Endothelial cell of hepatic sinusoid (primary cell): ENCODE measurements around the gene GRIK2.
"Not testable (repeated sequence)": the region's sequence is repeated elsewhere in the genome, so short reads cannot be mapped to it uniquely, and the experiment has no call there.

Source experiments
- in situ Hi-C: cut with HindIII; loops from 2 replicates; pipeline ENCODE4 v1.10.0; 2017; ENCODE audit warnings: low sequenced_read_pairs

GRIK2 gene

GRCh38 chr6:101393251-101393828 lies at the start of gene GRIK2:
Gene GRIK2 (plus strand): TSS chr6:101393708.
- in situ Hi-C loops = no loop called here

GRCh38 chr6:101344885-101345284 lies 48.6 kb upstream of the GRIK2 start:
- in situ Hi-C loops = no loop called here

GRCh38 chr6:101348816-101349215 lies 44.7 kb upstream of the GRIK2 start:
- in situ Hi-C loops = no loop called here

- in situ Hi-C loops = not testable (repeated sequence)
Observed at GRCh38 chr6:101350631-101351030, 42.9 kb upstream of the GRIK2 start.

GRCh38 chr6:101351173-101351572 lies 42.3 kb upstream of the GRIK2 start:
- in situ Hi-C loops = no loop called here

GRCh38 chr6:101352316-101352715 lies 41.2 kb upstream of the GRIK2 start:
- in situ Hi-C loops = no loop called here

GRCh38 chr6:101365181-101365580 lies 28.3 kb upstream of the GRIK2 start:
- in situ Hi-C loops = no loop called here

- in situ Hi-C loops = no loop called here
Observed at GRCh38 chr6:101379926-101380325, 13.6 kb upstream of the GRIK2 start.

- in situ Hi-C loops = no loop called here
Observed at GRCh38 chr6:101380897-101381630, 12.4 kb upstream of the GRIK2 start.

GRCh38 chr6:101383747-101384146 lies 9.8 kb upstream of the GRIK2 start:
- in situ Hi-C loops = not testable (repeated sequence)

- in situ Hi-C loops = no loop called here
Observed at GRCh38 chr6:101386982-101387381, 6.5 kb upstream of the GRIK2 start.

GRCh38 chr6:101391772-101392585 lies 1.5 kb upstream of the GRIK2 start:
- in situ Hi-C loops = no loop called here

GRCh38 chr6:101392586-101393230 lies 800 bp upstream of the GRIK2 start:
- in situ Hi-C loops = no loop called here

GRCh38 chr6:101393829-101394251 lies 332 bp downstream of the GRIK2 start:
- in situ Hi-C loops = no loop called here

GRCh38 chr6:101394936-101395335 lies 1.4 kb downstream of the GRIK2 start:
- in situ Hi-C loops = no loop called here

- in situ Hi-C loops = no loop called here
Observed at GRCh38 chr6:101395345-101395744, 1.8 kb downstream of the GRIK2 start.

- in situ Hi-C loops = no loop called here
Observed at GRCh38 chr6:101396548-101397173, 3.2 kb downstream of the GRIK2 start.

- in situ Hi-C loops = no loop called here
Observed at GRCh38 chr6:101397199-101397598, 3.7 kb downstream of the GRIK2 start.

GRCh38 chr6:101398716-101399615 lies 5.5 kb downstream of the GRIK2 start:
- in situ Hi-C loops = no loop called here
